Fibroblast of pulmonary artery (primary cell): ENCODE data around the gene ABCC6.

Experiments used
- DNase-seq: peaks from one replicate; pipeline ENCODE4 v3.0.0-alpha.2; 2010; ENCODE audit warnings: low read depth
- H3K4me3 ChIP-seq: replicated peaks from 2 replicates; pipeline ENCODE4 v1.5.1; 2011; ENCODE audit warnings: low read depth, mild to moderate bottlenecking, control low read depth, low read length, moderate library complexity
- CTCF ChIP-seq: IDR thresholded peaks from 2 replicates; pipeline ENCODE4 v1.5.1; 2011; ENCODE audit warnings: mild to moderate bottlenecking, control low read depth, low read length, inconsistent platforms; ENCODE audit errors: missing control alignments

Gene ABCC6

DNA sequence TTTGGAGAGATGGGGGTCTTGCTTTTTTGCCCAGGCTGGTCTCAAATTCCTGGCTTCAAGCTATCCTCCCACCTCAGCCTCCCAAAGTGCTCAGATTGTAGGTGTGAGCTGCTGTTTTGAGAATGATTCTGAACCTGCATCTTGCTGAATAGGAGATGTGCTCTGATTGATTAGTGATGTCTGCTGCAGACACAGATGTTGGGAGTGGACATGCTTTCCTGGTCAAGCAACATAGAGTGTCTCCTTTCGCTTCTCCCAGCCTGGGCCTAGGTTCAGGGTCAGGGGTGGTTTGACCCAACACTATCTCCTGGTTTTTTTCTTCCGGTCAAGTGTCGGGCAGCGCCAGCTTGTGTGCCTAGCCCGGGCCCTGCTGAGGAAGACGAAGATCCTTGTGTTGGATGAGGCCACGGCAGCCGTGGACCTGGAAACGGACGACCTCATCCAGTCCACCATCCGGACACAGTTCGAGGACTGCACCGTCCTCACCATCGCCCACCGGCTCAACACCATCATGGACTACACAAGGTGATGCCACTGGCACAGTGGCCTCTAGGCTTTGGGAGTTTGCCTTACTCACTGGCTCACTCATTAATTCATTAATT lies 85.2 kb downstream of the ABCC6 start:
- TF ChIP-seq CTCF = no peak
- DNase-seq = no peak
- no peak overlapping the region for H3K4me3 ChIP-seq

- H3K4me3 ChIP-seq = no peak overlapping the region
Measured at GRCh38 chr16:16137110-16137509, 86.2 kb downstream of the ABCC6 start.

GRCh38 chr16:16136588-16136987 lies 86.7 kb downstream of the ABCC6 start:
- no peak overlapping the region for H3K4me3 ChIP-seq
- DNase-seq = no peak
- TF ChIP-seq CTCF = no peak

More at GRCh38 chr16:16137110-16137509, 86.2 kb downstream of the ABCC6 start:
- no peak for DNase-seq
- no peak for TF ChIP-seq CTCF

- no peak overlapping the region for H3K4me3 ChIP-seq
- TF ChIP-seq CTCF = no peak
- no peak for DNase-seq
Measured at GRCh38 chr16:16133943-16134604, 89.2 kb downstream of the ABCC6 start.

DNA sequence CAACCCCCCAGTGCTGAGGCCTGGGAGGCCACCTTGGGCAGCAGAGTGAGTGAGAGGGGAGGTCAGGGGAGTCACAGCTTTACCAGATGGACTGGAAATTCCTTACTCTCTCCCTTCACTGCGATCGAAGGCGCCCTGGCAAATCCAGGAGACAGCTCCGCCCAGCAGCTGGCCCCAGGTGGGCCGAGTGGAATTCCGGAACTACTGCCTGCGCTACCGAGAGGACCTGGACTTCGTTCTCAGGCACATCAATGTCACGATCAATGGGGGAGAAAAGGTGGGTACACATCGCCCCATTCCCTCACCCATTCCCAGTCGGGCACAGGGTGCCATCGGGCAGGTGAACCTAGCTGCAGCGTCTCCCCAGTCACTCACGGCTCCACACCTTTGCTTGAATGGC lies 91.6 kb downstream of the ABCC6 start:
- TF ChIP-seq CTCF = no peak
- DNase-seq = no peak
- H3K4me3 ChIP-seq = no peak overlapping the region

GRCh38 chr16:16131204-16131603 lies 92.1 kb downstream of the ABCC6 start:
- TF ChIP-seq CTCF = no peak
- DNase-seq = no peak
- H3K4me3 ChIP-seq = no peak overlapping the region
